AG09319 (cell line): ENCODE data around the gene CDH13.

Experiments
- DNase-seq: peaks from one replicate; pipeline ENCODE4 v3.0.0-alpha.2; 2010; ENCODE audit warnings: low read depth; ENCODE audit errors: extremely low read depth
- CTCF ChIP-seq: IDR thresholded peaks from 2 replicates; pipeline ENCODE4 v1.5.1; 2011; ENCODE audit warnings: low read depth, mild to moderate bottlenecking, inconsistent platforms, low read length, moderate library complexity

CDH13 gene

GRCh38 chr16:83206426-83206825 lies 579.7 kb downstream of the CDH13 start:
- TF ChIP-seq CTCF = no peak
- no peak for DNase-seq

- no peak for TF ChIP-seq CTCF
- DNase-seq = no peak
Observed at GRCh38 chr16:83211711-83212110, 584.9 kb downstream of the CDH13 start.

GRCh38 chr16:83212301-83212841 lies 585.6 kb downstream of the CDH13 start:
- no peak for TF ChIP-seq CTCF
- DNase-seq = no peak

- no peak for DNase-seq
Observed at GRCh38 chr16:83214671-83215070, 587.9 kb downstream of the CDH13 start.

GRCh38 chr16:83215406-83216001 lies 588.7 kb downstream of the CDH13 start:
- peak; percentile 74 for TF ChIP-seq CTCF
- no peak for DNase-seq

More at GRCh38 chr16:83214671-83215070, 587.9 kb downstream of the CDH13 start:
- no peak for TF ChIP-seq CTCF

GRCh38 chr16:83219285-83219684 lies 592.5 kb downstream of the CDH13 start:
- DNase-seq = no peak
- no peak for TF ChIP-seq CTCF

GRCh38 chr16:83220066-83220465 lies 593.3 kb downstream of the CDH13 start:
- no peak for DNase-seq

More at GRCh38 chr16:83220066-83220465, 593.3 kb downstream of the CDH13 start:
- TF ChIP-seq CTCF = no peak
